B cell (primary cell): ENCODE data around the gene AFF1. TPM values are rescaled to one million over a fixed set of nuclear protein-coding genes. Genes with fewer than 3 reads are reported as not detected.
A peak's percentile ranks its signal among the peaks of the same experiment; 100 is the strongest.

Experiments
- ATAC-seq: fragments of 200-7000 bp; cut with Tn5 transposase; one replicate; pipeline ENCODE4 v1.10.0; 2021; ENCODE audit warnings: low read depth, mild to moderate bottlenecking, moderate number of reproducible peaks, moderate library complexity
- CTCF ChIA-PET: fragments of 350-600 bp; sonication (Branson Sonifier 250); formaldehyde crosslinking; loops from one replicate; lab custom pipeline; 2021; ENCODE audit warnings: antibody characterized with exemption, inconsistent platforms; lab: Charles Lee
- POLR2A ChIA-PET: fragments of 350-600 bp; sonication (Branson Sonifier 250); formaldehyde crosslinking; loops from one replicate; lab custom pipeline; 2021; ENCODE audit warnings: antibody characterized with exemption; lab: Charles Lee
- DNase-seq: peaks from one replicate; pipeline ENCODE4 v3.0.0; 2013
- H2AFZ ChIP-seq: 2 replicates; pipeline ENCODE4 v1.6.1; 2012; ENCODE audit warnings: mild to moderate bottlenecking, low read depth, low read length; ENCODE audit not compliant: insufficient read depth, poor library complexity, severe bottlenecking
- H3K27ac ChIP-seq, 2 donors: 1 replicate in 1 of 2; 2 replicates in 1 of 2; pipeline ENCODE4 v1.5.1; 2012 to 2013; ENCODE audit warnings: low read length in 2 of 2, mild to moderate bottlenecking in 2 of 2, moderate library complexity in 1 of 2
- H3K27me3 ChIP-seq, 4 experiments: fragments of 200-600 bp in 1 of 4; sonication (generic) in 1 of 4; replicated peaks in 1 of 4; 1 replicate in 2 of 4; 2 replicates in 2 of 4; pipeline versions ENCODE4 v1.6.1 to v1.7.0; 2013 to 2016; ENCODE audit warnings: low read length in 3 of 4, mild to moderate bottlenecking in 2 of 4, mixed read lengths in 1 of 4, moderate library complexity in 1 of 4; ENCODE audit not compliant: insufficient read depth in 4 of 4, control insufficient read depth in 3 of 4; ENCODE audit errors: control extremely low read depth in 1 of 4
- H3K36me3 ChIP-seq, 2 experiments: replicated peaks in 1 of 2; 1 replicate in 1 of 2; 2 replicates in 1 of 2; pipeline versions ENCODE4 v1.6.1 to v1.7.1; 2013; ENCODE audit warnings: low read length in 1 of 2; ENCODE audit not compliant: insufficient read depth in 2 of 2, control insufficient read depth in 1 of 2; ENCODE audit errors: control extremely low read depth in 1 of 2, extremely low read depth in 1 of 2
- H3K4me1 ChIP-seq, 2 donors: fragments of 200-600 bp in 1 of 2; sonication (generic) in 1 of 2; 1 replicate in 1 of 2; 2 replicates in 1 of 2; pipeline versions ENCODE4 v1.5.1 to v1.6.1; 2013 to 2017; ENCODE audit warnings: low read length in 2 of 2; ENCODE audit not compliant: control insufficient read depth in 2 of 2, insufficient read depth in 2 of 2
- H3K4me2 ChIP-seq: replicated peaks from 2 replicates; pipeline ENCODE3; 2012; ENCODE audit warnings: mild to moderate bottlenecking, low read depth, low read length; ENCODE audit not compliant: poor library complexity, severe bottlenecking
- H3K4me3 ChIP-seq, 5 experiments: fragments of 200-600 bp in 1 of 5; sonication (generic) in 1 of 5; 1 replicate in 3 of 5; 2 replicates in 2 of 5; pipeline versions ENCODE4 v1.5.1 to v1.7.0; 2011 to 2016; ENCODE audit warnings: low read length in 4 of 5, mild to moderate bottlenecking in 4 of 5, low read depth in 2 of 5, control low read depth in 1 of 5, moderate library complexity in 1 of 5; ENCODE audit not compliant: insufficient read depth in 1 of 5; ENCODE audit errors: control extremely low read depth in 1 of 5, extremely low read depth in 1 of 5
- H3K79me2 ChIP-seq: fragments of 200-600 bp; sonication (generic); one replicate; pipeline ENCODE4 v1.6.0; 2016; ENCODE audit warnings: low read length; ENCODE audit not compliant: control insufficient read depth, insufficient read depth
- H3K9ac ChIP-seq: fragments of 200-600 bp; sonication (generic); 2 replicates; pipeline ENCODE4 v1.6.1; 2017; ENCODE audit warnings: mild to moderate bottlenecking, low read length, moderate library complexity
- H3K9me3 ChIP-seq, 3 donors: one replicate each; pipeline versions ENCODE4 v1.6.1 to v1.7.1; 2013; ENCODE audit warnings: low read length in 2 of 3; ENCODE audit not compliant: control insufficient read depth in 2 of 3, insufficient read depth in 1 of 3; ENCODE audit errors: control extremely low read depth in 1 of 3
- H4K20me1 ChIP-seq: 2 replicates; pipeline ENCODE4 v1.6.0; 2012; ENCODE audit warnings: mild to moderate bottlenecking, low read length; ENCODE audit not compliant: insufficient read depth, control insufficient read depth, poor library complexity, severe bottlenecking
- H3K27ac Mint-ChIP-seq: one replicate; pipeline ENCODE4 v1.8.0; 2021; ENCODE audit warnings: mixed read lengths
- H3K27me3 Mint-ChIP-seq: one replicate; pipeline ENCODE4 v1.8.0; 2021; ENCODE audit warnings: mixed read lengths
- H3K4me1 Mint-ChIP-seq: one replicate; pipeline ENCODE4 v1.8.0; 2021; ENCODE audit warnings: mixed read lengths
- H3K4me3 Mint-ChIP-seq: one replicate; pipeline ENCODE4 v1.8.0; 2021; ENCODE audit warnings: mixed read lengths
- H3K9me3 Mint-ChIP-seq: one replicate; pipeline ENCODE4 v1.8.0; 2022; ENCODE audit warnings: mixed read lengths; ENCODE audit not compliant: insufficient read depth
- CTCF ChIP-seq: fragments of 200-600 bp; IDR thresholded peaks from one replicate; pipeline ENCODE4 v1.8.0; 2022; ENCODE audit warnings: antibody characterized with exemption, mild to moderate bottlenecking
- EZH2 ChIP-seq: IDR thresholded peaks from 2 replicates; pipeline ENCODE4 v1.6.1; 2012; ENCODE audit warnings: borderline replicate concordance, low read depth, mild to moderate bottlenecking, moderate library complexity, low read length; ENCODE audit not compliant: insufficient read depth, poor library complexity, severe bottlenecking
- WGBS: methylation state at CpG from one replicate; pipeline ENCODE4 v1.1.5; 2013; ENCODE audit warnings: missing lambda C conversion rate; ENCODE audit not compliant: insufficient coverage; 5-methylcytosine and 5-hydroxymethylcytosine counted together
- intact Hi-C: fragments of 100-400 bp; cut with micrococcal nuclease; formaldehyde crosslinking; loops from one replicate; pipeline ENCODE4 v1.10.0; 2022
- polyA plus RNA-seq: library from polyadenylated mRNA; depleted of rRNA; stranded (reverse); fragments of >200 nt; gene quantifications from 2 replicates; pipeline ENCODE4 v1.2.3, GENCODE V29; 2012
- total RNA-seq, 2 donors: library from RNA; stranded (reverse); fragments of 120-200 nt in 1 of 2; gene quantifications; 1 replicate in 1 of 2; 2 replicates in 1 of 2; pipeline versions ENCODE4 v1.2.3 to v1.2.4, GENCODE V29; 2013 to 2022

Gene AFF1
- total and polyA plus RNA-seq, 2 donors (not counting 1 experiment from before 2014, with no cell fraction given) = 15.3 to 135 TPM

- POLR2A ChIA-PET = interaction anchor here (0.5 to 2.8 kb wide), 18 partner anchors 9 to 416 kb away, joined by 3 to 51 read pairs (median 4); partner anchors contain the start of genes AFF1 and NUDT9
- peak overlapping the region; percentile 67 to 100 (median 89) for H3K4me3 ChIP-seq
- H3K36me3 ChIP-seq = peaks cover 0 to 1% of the 10 kb centered on the region in 2 experiments
- Mint-ChIP-seq H3K27ac (peak overlapping the region; percentile 95), H3K4me1 (peaks cover 54% of the 10 kb centered on the region), H3K9me3 (no peaks in the 10 kb centered on the region), H3K27me3 (no peaks in the 10 kb centered on the region), H3K4me3 (peak overlapping the region; percentile 99)
- under 1% methylated on average over 82 of the region's 82 CpGs for WGBS
- ATAC-seq = peak; percentile 85
- DNase-seq = peak; percentile 97
- peak overlapping the region; percentile 88 to 92 for H3K27ac ChIP-seq
- H2AFZ ChIP-seq = peak overlapping the region; percentile 84
- H3K79me2 ChIP-seq = peaks cover 64% of the 10 kb centered on the region
- H3K9me3 ChIP-seq = peaks cover 0 to 1% (median 0%) of the 10 kb centered on the region in 3 donors
- H3K4me1 ChIP-seq = peaks cover 40 to 46% of the 10 kb centered on the region in 2 donors
- TF ChIP-seq CTCF (peak; percentile 8), EZH2 (no peak)
- CTCF ChIA-PET = interaction anchor here (0.5 to 9.2 kb wide), 13 partner anchors 9 to 89 kb away, joined by 3 to 93 read pairs (median 5); partner anchors contain the start of gene AFF1
- peak overlapping the region; percentile 93 for H3K4me2 ChIP-seq
- intact Hi-C loops = loop anchor here (1.0 to 5.0 kb wide), 9 partner anchors 9 to 416 kb away; partner anchors contain the start of genes KLHL8 and NUDT9
- peak overlapping the region; percentile 95 for H3K9ac ChIP-seq
- no peaks in the 10 kb centered on the region for H3K27me3 ChIP-seq
- peaks cover 26% of the 10 kb centered on the region for H4K20me1 ChIP-seq
Observed at GRCh38 chr4:87006676-87007527, 72.1 kb downstream of the AFF1 start.
